Stimulated activated naive B cell treated with anti-CD40 and anti-IgM and Interleukin-4, amounts not matched to agents 10 μg/mL and 1 μg/mL and 100 μg/mL, for 72 hours (primary cell): ENCODE results near the gene LCN15.
A peak's percentile ranks its signal among the peaks of the same experiment; 100 is the strongest.

Experiments used
- ATAC-seq, 2 donors: fragments of 150-1000 bp; cut with Tn5 transposase; replicated peaks; 2 replicates each; pipeline ENCODE4 v1.10.0; 2021; ENCODE audit warnings: moderate library complexity in 1 of 2
- DNase-seq: peaks from one replicate; pipeline ENCODE4 v3.0.0; 2021
- H3K27ac Mint-ChIP-seq: one replicate; pipeline ENCODE4 v1.8.0; 2022; ENCODE audit warnings: mild to moderate bottlenecking, mixed read lengths
- H3K27me3 Mint-ChIP-seq, 2 donors: one replicate each; pipeline ENCODE4 v1.8.0; 2022; ENCODE audit warnings: mixed read lengths in 2 of 2
- H3K36me3 Mint-ChIP-seq, 2 donors: one replicate each; pipeline ENCODE4 v1.8.0; 2022; ENCODE audit warnings: mixed read lengths in 2 of 2, mild to moderate bottlenecking in 1 of 2
- H3K4me1 Mint-ChIP-seq, 2 donors: one replicate each; pipeline ENCODE4 v1.8.0; 2022; ENCODE audit warnings: mixed read lengths in 2 of 2, mild to moderate bottlenecking in 1 of 2
- H3K4me3 Mint-ChIP-seq, 2 donors: one replicate each; pipeline ENCODE4 v1.8.0; 2022; ENCODE audit warnings: mild to moderate bottlenecking in 2 of 2, mixed read lengths in 2 of 2, moderate library complexity in 1 of 2
- H3K9me3 Mint-ChIP-seq, 2 donors: one replicate each; pipeline ENCODE4 v1.8.0; 2022; ENCODE audit warnings: mixed read lengths in 2 of 2, mild to moderate bottlenecking in 1 of 2

LCN15 gene

GRCh38 chr9:136740491-136740890, 23.8 kb downstream of the LCN15 start:
- no peak for ATAC-seq
- H3K27me3 Mint-ChIP-seq = no peaks in the 10 kb centered on the region

GRCh38 chr9:136740069-136740468, 24.2 kb downstream of the LCN15 start:
- Mint-ChIP-seq H3K36me3 (peaks cover 11 to 15% of the 10 kb centered on the region in 2 donors), H3K4me3 (no peak overlapping the region)

More at GRCh38 chr9:136740491-136740890, 23.8 kb downstream of the LCN15 start:
- Mint-ChIP-seq H3K9me3 (no peaks in the 10 kb centered on the region), H3K4me3 (peak overlapping the region; percentile 46 to 81), H3K4me1 (peaks cover 42 to 57% of the 10 kb centered on the region in 2 donors), H3K27ac (peak overlapping the region; percentile 56), H3K36me3 (peaks cover 11 to 15% of the 10 kb centered on the region in 2 donors)
- no peak for DNase-seq

DNA sequence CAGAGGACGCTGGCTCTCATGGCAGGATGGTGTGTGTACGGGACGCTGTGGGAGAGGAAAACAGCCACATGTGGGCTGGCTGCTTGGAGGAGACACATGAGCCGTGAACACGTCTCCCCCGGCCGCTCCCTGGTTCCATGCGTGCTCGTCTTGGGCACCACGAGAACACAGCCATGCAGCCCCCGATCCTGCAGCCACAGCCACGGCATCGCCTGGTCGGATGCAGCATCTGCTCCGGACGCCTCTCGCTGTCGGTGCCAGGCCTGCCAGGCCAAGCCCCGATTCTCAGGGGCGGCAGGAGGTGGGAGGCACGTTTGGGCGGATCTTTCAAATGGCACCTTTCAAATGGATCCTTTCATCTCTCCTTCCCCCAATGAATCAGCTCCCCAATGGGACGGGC, 24.8 kb downstream of the LCN15 start:
- H3K27ac Mint-ChIP-seq = no peak overlapping the region
- no peak for ATAC-seq
- peak overlapping the region in 1 of 2 donors; percentile 37 for H3K4me3 Mint-ChIP-seq
- H3K4me1 Mint-ChIP-seq = peaks cover 39 to 57% of the 10 kb centered on the region in 2 donors
- no peak for DNase-seq
- H3K36me3 Mint-ChIP-seq = peaks cover 11 to 15% of the 10 kb centered on the region in 2 donors
- no peaks in the 10 kb centered on the region for H3K9me3 Mint-ChIP-seq
- no peaks in the 10 kb centered on the region for H3K27me3 Mint-ChIP-seq

More at GRCh38 chr9:136740069-136740468, 24.2 kb downstream of the LCN15 start:
- Mint-ChIP-seq H3K27me3 (no peaks in the 10 kb centered on the region), H3K27ac (peak overlapping the region; percentile 56), H3K9me3 (no peaks in the 10 kb centered on the region), H3K4me1 (peaks cover 42 to 57% of the 10 kb centered on the region in 2 donors)
- DNase-seq (no peak), ATAC-seq (no peak)

DNA sequence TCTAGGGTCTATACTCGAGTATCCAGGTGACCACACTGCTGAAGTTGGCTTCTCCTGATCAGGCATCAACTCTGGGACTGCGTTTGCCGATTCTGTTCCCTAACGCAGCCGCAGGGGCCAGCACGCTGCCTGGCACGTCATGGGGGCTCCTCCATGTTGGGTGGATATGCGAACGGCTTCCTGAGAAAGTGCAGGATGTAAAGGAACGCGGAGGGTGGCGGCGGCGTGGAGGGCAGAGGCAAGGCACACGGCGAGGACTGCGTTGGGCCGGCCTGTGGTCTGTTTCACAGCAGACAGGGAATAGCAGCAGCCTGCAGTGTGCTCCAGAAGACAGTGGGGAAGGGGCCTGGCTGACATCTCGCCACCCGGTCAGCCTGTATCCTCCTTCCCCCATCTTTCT, 25.4 kb downstream of the LCN15 start:
- no peak for ATAC-seq
- peaks cover 42 to 55% of the 10 kb centered on the region in 2 donors for H3K4me1 Mint-ChIP-seq
- H3K4me3 Mint-ChIP-seq = no peak overlapping the region
- no peak overlapping the region for H3K27ac Mint-ChIP-seq
- H3K36me3 Mint-ChIP-seq = peaks cover 11 to 15% of the 10 kb centered on the region in 2 donors
- H3K9me3 Mint-ChIP-seq = no peaks in the 10 kb centered on the region
- H3K27me3 Mint-ChIP-seq = no peaks in the 10 kb centered on the region
- DNase-seq = no peak

- ATAC-seq (no peak), DNase-seq (no peak)
- no peaks in the 10 kb centered on the region for H3K9me3 Mint-ChIP-seq
- H3K36me3 Mint-ChIP-seq = peaks cover 11 to 23% of the 10 kb centered on the region in 2 donors
- H3K4me1 Mint-ChIP-seq = peaks cover 30 to 41% of the 10 kb centered on the region in 2 donors
- H3K27me3 Mint-ChIP-seq = no peaks in the 10 kb centered on the region
- no peak overlapping the region for H3K27ac Mint-ChIP-seq
- no peak overlapping the region for H3K4me3 Mint-ChIP-seq
These were observed 28.4 kb downstream of the LCN15 start for GRCh38 chr9:136735812-136736480.

DNA sequence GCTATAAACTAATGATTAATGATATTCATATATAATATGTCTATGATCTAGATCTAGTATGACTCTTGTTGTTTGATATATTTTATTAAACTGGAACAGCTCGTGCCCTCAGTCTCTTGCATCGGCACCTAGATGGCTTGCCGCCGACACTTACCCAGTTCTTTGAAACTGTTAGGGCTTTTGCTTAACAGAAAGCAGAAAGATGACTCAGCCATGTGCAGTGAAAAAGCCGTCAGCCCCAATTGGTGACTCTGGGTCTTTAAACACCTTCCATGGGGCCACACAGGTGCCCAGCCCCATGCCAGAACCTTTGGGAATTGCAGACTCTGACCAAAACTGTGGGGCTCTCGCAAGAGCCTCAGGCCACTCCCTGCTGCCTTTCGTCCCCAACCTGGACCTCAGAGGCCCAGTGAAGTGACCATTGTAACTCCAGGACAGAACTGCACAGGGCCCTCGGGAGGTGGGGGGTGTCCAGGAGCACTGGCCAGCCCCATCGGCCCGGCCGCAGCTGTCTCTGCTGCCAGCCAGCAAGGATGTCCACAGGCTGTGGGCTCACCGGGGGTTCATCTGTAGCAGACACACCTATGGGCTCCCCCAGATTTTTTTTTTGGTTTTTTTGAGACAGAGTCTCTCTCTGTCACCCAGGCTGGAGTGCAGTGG, 29.4 kb downstream of the LCN15 start:
- ATAC-seq (no peak), DNase-seq (no peak)
- Mint-ChIP-seq H3K4me3 (no peak overlapping the region), H3K36me3 (peaks cover 13 to 29% of the 10 kb centered on the region in 2 donors), H3K27me3 (no peaks in the 10 kb centered on the region), H3K27ac (peak overlapping the region; percentile 25), H3K9me3 (no peaks in the 10 kb centered on the region), H3K4me1 (peaks cover 24 to 42% of the 10 kb centered on the region in 2 donors)

- H3K36me3 Mint-ChIP-seq = peaks cover 7 to 21% of the 10 kb centered on the region in 2 donors
- H3K4me3 Mint-ChIP-seq = no peak overlapping the region
- no peaks in the 10 kb centered on the region for H3K9me3 Mint-ChIP-seq
- no peak for DNase-seq
- H3K27ac Mint-ChIP-seq = no peak overlapping the region
- peaks cover 27 to 42% of the 10 kb centered on the region in 2 donors for H3K4me1 Mint-ChIP-seq
- no peak for ATAC-seq
- no peaks in the 10 kb centered on the region for H3K27me3 Mint-ChIP-seq
These were observed 30.7 kb downstream of the LCN15 start for GRCh38 chr9:136733611-136734010.

GRCh38 chr9:136732444-136733178, 31.7 kb downstream of the LCN15 start:
- no peaks in the 10 kb centered on the region for H3K27me3 Mint-ChIP-seq
- peaks cover 4 to 14% of the 10 kb centered on the region in 2 donors for H3K36me3 Mint-ChIP-seq
- ATAC-seq (no peak), DNase-seq (no peak)
- H3K4me3 Mint-ChIP-seq = no peak overlapping the region
- H3K27ac Mint-ChIP-seq = peak overlapping the region; percentile 81
- peaks cover 22 to 35% of the 10 kb centered on the region in 2 donors for H3K4me1 Mint-ChIP-seq
- H3K9me3 Mint-ChIP-seq = no peaks in the 10 kb centered on the region

GRCh38 chr9:136729926-136730325, 34.4 kb downstream of the LCN15 start:
- no peak for ATAC-seq
- Mint-ChIP-seq H3K4me1 (peaks cover 36 to 49% of the 10 kb centered on the region in 2 donors), H3K9me3 (no peaks in the 10 kb centered on the region), H3K4me3 (peak overlapping the region; percentile 79 to 95), H3K36me3 (peaks cover 23 to 36% of the 10 kb centered on the region in 2 donors), H3K27me3 (no peaks in the 10 kb centered on the region), H3K27ac (no peak overlapping the region)
- DNase-seq = no peak

GRCh38 chr9:136729144-136729543, 35.2 kb downstream of the LCN15 start:
- Mint-ChIP-seq H3K4me1 (peaks cover 40 to 57% of the 10 kb centered on the region in 2 donors), H3K4me3 (peak overlapping the region; percentile 79 to 95), H3K36me3 (peaks cover 26 to 44% of the 10 kb centered on the region in 2 donors), H3K27ac (peak overlapping the region; percentile 31), H3K9me3 (no peaks in the 10 kb centered on the region), H3K27me3 (no peaks in the 10 kb centered on the region)
- no peak for DNase-seq
- peak; percentile 28 to 35 for ATAC-seq

- H3K27ac Mint-ChIP-seq = peak overlapping the region; percentile 91
These were observed 35.7 kb downstream of the LCN15 start for GRCh38 chr9:136728548-136729123.

DNA sequence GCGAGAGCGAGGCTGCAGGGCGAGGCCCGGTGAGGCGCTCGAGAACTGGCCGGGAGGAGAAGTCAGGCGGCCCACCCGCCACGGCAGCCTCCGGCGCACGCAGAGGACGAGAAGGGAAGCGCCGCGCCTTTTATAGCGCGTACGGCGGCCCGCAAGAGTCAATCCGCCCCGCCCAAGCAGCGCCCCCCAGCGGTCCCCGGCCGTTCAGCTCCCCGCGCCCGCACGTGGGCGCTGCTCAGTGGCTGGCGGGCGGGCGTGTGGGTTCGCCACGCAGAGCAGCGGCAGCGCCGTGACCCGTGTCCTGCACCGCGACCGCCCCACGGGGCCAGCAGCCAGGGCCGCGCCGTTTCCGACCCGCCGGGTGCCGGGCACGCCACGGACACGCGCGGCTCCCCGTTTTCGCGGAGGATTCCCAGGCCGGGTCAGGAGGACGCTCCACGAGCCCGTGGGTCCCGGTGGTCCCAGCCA, 36.2 kb downstream of the LCN15 start:
- Mint-ChIP-seq H3K36me3 (peaks cover 35 to 54% of the 10 kb centered on the region in 2 donors), H3K4me3 (peak overlapping the region; percentile 95 to 99)

More at GRCh38 chr9:136728548-136729123, 35.7 kb downstream of the LCN15 start:
- Mint-ChIP-seq H3K27me3 (no peaks in the 10 kb centered on the region), H3K36me3 (peaks cover 31 to 49% of the 10 kb centered on the region in 2 donors), H3K4me1 (peaks cover 40 to 62% of the 10 kb centered on the region in 2 donors), H3K4me3 (peak overlapping the region; percentile 79 to 95), H3K9me3 (no peaks in the 10 kb centered on the region)
- ATAC-seq (peak; percentile 37 to 44), DNase-seq (no peak)

GRCh38 chr9:136726631-136727191, 37.6 kb downstream of the LCN15 start:
- Mint-ChIP-seq H3K27me3 (no peaks in the 10 kb centered on the region), H3K36me3 (peaks cover 35 to 48% of the 10 kb centered on the region in 2 donors), H3K4me1 (peaks cover 35 to 63% of the 10 kb centered on the region in 2 donors), H3K4me3 (peak overlapping the region; percentile 95 to 99), H3K9me3 (no peaks in the 10 kb centered on the region), H3K27ac (peak overlapping the region; percentile 99)
- ATAC-seq (peak; percentile 43 to 48), DNase-seq (no peak)

More for the DNA sequence above, 36.2 kb downstream of the LCN15 start:
- ATAC-seq (peak; percentile 69 to 78), DNase-seq (peak; percentile 90)
- Mint-ChIP-seq H3K27me3 (no peaks in the 10 kb centered on the region), H3K27ac (peak overlapping the region; percentile 89), H3K4me1 (peaks cover 42 to 65% of the 10 kb centered on the region in 2 donors), H3K9me3 (no peaks in the 10 kb centered on the region)
